HUDEP-2 (cell line): ENCODE measurements around the gene LDLRAD3.

Source experiments
- DNase-seq, 76 experiments: peaks; one replicate each; lab custom pipeline; 2025; ENCODE audit not compliant: unreplicated experiment in 76 of 76; lab: John Stamatoyannopoulos, UW

LDLRAD3 gene

DNA sequence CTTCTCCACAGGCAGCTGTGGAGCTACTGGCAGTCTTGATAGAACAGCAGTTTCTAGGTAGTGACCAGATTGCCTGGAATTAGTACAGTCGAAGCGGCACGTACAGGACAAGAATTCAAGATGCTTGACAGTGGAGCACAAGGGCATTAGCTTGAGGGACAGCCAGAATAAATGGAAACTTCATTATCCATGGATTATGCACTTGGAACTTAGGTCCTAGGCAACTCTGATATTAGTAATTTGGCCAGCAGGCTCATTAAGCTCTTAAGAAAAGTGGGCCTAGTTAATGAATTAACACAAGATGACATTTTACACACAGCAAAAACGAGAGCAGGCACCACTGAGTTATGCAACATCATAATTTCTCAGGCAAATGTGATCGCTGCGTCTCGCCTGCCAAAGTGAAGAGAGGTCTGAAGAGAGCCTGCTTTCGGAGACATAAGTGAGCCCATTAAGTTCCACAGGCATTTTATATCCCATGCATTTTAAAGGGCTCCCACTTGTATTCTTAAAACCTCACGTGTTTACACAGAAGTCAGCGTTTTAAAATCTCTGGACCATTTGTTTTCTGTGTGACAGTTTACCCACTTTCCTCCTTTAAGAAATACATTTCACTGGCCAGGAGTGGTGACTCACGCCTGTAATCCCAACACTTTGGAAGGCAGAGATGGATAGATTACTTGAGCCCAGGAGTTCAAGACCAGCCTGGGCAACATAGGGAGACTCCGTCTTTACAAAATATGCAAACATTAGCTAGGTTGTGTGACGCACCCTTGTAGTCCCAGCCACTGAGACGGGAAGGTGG lies 279.2 kb downstream of the LDLRAD3 start:
- DNase-seq = no peak

DNA sequence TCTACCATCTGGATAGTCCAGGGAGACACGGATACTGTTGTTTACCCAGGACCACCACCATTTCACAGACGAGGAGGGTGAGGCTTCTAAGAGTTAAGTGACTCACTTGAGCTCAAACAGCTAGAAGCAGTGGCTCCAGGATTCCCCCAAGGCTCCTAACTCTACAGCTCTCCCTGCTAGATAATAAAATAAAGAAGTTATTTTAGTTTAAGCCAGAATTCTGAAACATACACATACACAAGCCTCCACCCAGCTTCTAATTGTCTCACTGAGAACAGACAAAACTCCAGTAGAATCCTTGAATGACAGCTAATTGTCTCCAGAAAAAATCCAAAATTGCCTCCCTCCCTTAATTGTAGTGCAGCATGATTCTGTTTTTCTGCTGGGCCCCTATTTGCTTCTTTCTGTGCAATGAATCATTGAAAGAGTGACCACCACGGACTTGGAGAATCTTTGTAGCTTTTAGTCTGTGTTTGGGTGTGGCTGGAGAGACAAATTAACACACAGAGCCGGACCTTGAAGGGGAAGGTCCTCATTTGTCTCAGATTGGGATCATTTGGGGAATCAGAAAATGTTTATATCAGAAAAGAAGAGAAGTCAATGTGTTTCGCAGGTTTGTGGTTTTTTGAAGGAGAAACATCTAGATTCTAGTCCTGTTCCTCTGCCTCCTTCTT lies 280.5 kb downstream of the LDLRAD3 start:
- no peak for DNase-seq

DNA sequence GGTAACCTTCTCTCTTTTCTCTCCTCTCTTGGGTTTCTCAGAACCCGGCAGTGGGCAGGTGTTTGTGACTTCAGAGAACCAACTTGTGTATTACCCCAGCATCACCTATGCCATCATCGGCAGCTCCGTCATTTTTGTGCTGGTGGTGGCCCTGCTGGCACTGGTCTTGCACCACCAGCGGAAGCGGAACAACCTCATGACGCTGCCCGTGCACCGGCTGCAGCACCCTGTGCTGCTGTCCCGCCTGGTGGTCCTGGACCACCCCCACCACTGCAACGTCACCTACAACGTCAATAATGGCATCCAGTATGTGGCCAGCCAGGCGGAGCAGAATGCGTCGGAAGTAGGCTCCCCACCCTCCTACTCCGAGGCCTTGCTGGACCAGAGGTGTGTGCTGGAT lies 283.2 kb downstream of the LDLRAD3 start:
- DNase-seq = no peak

DNA sequence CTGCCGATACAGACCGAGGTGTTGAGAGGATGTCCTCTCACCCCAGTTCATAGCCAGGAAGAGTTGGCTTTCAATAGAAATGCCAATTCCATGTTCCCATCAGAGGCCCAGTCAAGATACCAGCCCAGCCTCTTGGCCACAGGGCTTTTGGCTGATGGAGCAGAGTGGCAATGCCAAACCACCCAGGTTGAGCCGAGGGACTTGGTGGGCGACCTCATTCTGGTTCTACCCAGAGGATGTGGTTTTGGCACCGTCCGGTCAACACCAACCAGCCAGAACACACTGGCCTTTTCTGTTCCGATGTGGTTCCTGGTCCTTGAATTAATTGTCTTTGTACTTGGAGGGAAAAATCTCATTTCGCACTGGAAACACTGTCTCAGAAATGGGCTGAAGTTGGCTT lies 284.8 kb downstream of the LDLRAD3 start:
- no peak for DNase-seq

DNA sequence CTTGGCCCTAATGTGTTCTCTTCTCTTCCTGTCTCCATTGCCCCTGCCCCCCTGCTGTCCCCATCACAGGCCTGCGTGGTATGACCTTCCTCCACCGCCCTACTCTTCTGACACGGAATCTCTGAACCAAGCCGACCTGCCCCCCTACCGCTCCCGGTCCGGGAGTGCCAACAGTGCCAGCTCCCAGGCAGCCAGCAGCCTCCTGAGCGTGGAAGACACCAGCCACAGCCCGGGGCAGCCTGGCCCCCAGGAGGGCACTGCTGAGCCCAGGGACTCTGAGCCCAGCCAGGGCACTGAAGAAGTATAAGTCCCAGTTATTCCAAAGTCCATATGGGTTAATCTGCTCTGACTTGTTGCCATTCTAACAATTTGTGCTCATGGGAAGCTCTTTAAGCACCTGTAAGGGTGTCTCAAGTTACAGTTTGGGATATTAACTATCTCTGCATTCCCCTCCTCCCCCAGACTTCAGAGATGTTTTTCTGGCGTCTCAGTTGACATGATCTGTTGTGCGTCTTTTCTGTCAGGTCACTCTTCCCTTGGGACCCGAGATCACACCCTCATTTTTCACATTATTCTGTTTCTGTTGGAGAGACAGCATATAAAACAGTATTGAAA lies 285.3 kb downstream of the LDLRAD3 start:
- no peak for DNase-seq

DNA sequence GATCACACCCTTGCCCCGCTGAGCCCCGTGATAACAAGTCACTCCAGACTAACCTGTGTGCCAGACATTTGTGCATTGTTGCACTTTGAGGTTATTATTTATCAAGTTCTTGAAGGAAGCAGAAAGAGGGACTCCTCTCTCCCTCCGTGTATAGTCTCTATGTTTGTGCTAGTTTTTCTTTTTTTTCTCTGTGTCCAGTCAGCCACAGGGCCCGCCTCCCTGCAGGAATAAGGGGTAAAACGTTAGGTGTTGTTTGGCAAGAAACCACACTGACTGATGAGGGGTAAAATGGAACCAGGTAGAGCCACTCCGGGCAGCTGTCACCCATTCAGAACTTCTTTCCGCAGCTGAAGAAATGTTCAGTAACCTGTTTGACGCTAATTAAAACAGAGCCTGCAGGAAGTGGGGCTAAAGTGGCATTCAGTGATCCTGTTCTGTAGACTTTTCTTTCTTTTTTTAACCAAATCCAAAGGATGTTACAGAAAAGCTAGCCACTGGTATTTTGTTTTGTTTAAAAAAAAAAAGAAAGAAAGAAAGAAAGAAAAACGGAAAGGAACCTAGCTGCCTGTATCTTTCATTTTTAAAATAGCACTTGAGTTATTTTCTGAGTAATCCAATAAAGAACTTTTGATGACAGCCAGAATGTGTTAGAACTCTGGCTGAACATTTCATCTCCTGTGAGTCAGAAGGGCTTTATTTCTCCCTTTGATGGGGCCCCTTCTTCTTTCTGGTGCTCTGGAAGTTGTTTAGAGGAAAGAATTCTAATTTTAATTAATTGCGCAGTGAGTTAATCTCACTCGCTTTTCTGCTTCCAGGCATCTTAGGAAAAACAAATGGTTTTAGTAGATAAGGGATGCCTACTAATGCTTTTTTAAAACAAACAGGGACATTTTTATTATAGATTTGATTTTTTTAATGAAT lies 287.2 kb downstream of the LDLRAD3 start:
- no peak for DNase-seq

DNA sequence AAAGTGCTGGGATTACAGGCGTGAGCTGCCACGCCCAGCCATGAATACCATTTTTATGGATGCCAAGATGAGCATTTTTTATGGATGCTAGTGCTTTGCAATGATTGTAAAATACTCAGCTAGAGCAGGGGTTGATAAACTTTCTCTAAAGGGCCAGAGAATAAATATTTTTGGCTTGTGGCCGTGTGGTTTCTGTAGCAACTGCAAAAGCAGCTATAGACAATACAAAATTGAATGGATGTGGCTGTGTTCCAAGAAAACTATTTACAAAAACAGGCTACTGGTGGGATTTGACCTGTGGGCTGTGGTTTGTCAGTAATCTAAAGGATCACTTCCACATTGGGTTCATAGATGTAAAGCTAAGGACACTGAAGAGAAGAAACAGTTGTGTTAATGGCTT lies 289.3 kb downstream of the LDLRAD3 start:
- DNase-seq = no peak

DNA sequence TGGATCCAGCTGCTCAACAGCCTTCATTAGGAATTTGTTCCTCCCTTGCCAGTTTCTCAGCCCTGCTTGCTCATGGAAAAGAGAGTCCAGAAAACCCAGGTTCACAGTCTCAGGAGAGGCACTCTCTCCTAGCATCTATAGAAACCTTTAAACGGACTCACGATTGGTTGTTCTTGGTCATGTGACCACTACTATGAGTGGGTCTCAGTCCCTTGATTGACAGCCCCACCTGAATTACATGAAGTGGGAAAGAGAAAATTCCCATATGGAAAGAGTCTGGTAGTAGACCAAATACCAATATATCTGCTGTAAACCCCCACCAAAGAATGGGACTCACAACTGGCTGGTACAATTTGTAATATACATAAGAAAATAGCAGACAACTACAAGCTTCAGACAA lies 291.0 kb downstream of the LDLRAD3 start:
- no peak for DNase-seq

DNA sequence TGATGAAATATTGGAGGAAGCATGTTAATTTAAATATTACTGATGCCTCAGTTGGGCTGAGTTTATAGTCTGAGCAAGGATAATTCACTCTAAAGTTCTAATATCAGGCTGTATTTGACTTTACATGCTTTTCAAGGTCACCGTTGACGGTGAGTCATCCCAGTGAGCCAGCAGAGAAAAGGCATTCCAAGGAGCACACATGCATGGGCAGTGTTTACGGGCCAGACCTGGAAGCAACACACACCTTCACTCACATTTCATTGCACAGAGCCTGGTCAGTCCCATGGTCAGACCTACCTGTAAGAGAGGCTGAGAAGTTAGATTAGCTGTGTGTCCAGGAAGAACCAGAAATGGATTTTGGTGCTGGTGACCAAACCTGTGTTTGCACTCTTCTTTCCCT lies 291.9 kb downstream of the LDLRAD3 start:
- DNase-seq = no peak

DNA sequence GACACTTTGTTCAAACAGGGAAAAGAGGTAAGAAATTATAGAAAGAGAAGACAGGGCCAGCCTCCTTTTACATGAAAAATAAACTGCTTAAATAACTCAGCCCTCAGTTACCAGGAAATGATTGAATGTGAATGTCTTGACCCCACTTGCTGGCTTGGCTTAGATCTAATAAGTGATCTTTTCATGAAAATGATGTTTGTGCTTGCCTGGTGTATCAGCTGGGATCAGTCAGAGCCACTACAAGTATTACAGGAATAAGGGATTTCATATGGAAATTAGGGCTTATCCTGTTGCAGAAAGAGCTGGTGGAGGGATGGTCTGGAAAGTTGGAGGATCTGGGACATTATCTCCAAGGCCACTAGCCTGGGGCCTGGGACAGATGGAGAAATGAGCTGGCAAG lies 293.5 kb downstream of the LDLRAD3 start:
- DNase-seq = no peak

DNA sequence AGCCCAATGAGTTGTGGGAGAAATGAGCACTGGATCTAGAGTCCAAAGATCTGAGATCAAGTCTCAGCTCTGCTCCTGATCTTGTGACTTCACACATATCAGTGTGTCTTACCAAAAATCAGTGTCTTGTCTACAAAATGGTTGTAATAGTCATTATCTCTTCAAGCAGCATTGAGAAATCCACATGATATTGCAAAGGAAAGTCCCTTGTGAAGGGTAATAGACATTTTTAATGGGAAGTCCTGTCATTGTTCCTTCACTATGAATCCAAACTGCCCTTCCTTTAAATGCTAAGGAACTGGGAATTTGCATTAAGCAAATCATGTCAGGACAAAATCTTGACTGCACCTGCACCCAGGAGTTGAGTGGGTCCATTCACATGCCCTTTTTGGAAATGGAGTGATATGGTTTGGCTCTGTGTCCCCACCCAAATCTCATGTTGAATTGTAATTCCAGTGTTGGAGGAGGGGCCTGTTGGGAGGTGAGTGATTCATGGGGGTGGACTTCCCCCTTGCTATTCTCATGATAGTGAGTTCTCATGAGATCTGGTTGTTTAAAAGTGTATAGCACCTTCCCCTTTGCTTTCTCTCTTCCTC lies 294.3 kb downstream of the LDLRAD3 start:
- DNase-seq = no peak

DNA sequence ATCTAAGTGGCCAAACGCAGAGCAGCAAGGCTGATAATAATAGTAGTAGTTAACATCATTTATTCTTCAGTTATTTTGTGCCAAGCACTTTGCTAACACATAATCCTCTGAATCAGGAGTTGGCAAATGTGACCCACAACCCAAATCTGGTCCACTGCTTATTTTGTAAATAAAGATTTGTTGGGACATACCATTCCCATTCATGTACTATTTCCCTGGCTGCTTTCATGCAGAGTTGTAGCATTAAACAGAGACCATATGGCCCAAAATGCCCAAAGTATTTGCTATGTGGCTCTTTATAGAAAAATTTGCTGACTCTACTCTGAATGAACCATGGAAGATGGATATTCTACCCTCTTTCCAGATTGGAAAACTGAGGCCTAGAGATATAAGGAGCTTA lies 295.0 kb downstream of the LDLRAD3 start:
- DNase-seq = no peak

DNA sequence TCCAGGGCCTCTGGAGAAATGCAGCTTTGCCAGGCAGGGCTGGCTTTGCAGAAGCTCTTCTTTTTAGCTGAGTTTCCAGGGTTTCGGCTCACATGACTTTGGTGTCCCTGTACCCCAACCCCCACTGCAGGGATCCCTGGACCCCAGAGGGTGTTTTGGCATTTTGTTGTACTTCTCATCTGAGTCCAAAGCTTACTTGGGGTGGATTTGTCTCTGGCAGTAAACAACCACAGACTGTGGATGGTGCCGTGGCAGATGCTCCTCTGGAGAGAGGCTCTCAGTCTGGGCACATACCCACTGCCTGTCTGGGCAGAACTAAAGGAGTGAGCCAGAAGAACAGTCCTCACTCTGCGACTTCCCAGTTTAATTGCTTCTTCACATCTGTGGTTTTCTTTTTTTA lies 295.8 kb downstream of the LDLRAD3 start:
- no peak for DNase-seq

DNA sequence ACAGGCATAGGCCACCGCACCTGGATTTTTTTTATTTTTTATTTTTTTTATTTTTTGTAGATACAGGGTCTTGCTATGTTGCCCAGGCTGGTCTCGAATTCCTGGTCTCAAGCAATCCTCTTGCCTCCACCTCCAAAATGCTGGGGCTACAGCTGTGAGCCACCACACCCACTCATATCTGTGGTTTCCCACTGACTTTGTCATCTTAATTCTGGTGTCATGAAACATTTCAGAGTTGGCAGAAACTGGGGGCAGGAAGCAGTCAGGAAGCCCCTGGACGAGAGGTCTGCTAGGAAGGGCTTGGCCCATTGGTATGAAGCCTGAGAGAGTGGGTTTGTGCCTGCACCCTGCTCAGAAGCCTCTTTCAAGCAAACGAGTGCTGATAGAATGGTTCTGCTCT lies 296.3 kb downstream of the LDLRAD3 start:
- DNase-seq = no peak

DNA sequence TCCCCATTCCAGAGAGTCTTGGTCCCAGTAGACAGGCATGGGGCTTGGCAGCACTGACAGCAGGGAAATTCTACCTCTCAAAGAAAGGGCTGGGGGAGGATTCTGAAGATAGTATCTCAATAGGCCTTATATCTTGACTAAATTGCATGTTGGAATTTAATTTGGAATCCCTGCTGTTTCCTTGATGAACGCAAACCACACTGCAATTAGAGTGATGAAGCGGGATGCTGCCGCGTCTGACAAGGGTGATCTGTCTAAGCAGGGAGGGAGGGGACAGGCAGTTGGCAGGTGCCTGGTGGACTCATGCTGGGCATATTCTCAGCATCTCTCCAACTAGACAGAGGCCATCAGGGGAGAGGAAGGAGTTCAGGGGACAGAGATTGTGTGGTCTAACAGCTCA lies 296.9 kb downstream of the LDLRAD3 start:
- no peak for DNase-seq

DNA sequence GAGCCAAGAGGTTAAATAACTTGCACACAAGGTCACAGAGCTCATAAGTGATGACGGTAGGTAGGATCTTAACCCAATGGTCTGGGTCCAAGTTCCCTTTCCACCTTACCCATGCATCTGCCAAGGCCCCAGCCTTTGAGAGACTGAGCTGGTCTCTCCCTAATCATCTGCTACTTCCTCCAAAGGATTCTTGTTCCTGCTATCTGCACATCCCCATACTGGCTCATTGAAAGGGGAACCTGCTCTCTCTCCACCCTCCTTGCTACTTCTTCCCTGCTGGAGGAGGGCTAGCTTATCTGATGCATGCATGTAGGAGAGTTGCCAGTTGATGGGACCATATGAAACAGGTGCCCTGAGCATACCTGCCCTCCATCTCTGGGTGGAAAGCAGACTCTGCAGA lies 297.6 kb downstream of the LDLRAD3 start:
- no peak for DNase-seq

DNA sequence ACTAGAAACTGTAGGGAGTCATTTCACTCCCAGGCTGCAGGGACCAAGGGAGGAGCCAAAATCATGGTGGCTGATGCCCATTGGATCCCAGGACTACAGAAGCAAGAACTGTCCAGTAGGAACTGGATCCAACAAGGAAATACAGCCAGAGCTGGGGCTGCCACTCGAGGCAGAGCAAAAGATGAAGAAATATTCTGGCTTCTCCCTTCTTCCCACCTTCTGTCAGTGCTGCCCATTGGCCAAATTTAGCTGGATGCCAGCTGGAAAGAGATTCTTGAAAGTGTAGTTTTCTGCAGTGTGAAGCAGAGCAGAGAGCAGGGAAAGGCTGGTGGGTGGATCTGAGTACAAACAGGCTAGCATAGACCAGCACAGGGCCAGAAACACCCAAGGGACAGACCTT lies 299.8 kb downstream of the LDLRAD3 start:
- no peak for DNase-seq

DNA sequence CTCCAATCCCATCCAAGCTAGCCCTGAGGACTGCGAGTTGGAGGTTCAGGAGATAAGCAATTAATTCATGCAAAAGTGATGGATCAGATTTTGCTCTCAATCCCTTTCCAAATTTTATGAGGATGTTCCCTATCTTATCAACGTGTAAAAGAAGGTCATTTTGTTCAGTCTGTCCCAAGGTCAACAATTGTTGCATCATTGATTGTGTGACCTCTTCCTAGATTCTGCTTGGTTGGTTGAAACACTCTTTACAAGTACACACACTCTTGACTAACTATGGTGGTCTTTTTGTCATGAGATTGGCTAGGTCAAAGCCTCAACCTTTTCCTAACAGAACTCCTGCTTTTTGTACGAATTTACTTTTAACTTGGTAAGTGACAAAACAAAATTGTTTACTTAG lies 303.6 kb downstream of the LDLRAD3 start:
- no peak for DNase-seq

DNA sequence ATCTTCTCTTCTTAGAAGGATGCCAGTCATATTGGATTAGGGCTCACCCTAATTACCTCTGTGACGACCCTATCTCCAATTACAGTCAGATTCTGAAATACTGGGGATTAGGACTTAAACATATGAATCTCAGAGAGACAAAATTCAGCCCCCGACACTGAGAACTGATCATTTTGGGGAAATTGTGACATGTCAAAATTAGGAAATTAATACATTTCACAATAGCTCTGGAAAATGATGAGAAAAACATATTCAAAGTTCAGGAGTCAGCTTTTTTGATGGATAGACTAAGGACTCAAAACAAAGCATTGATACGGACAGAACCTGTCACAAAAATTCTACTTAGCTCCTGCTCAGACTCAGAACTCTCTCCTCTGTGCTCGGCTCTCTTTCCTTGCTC lies 304.6 kb downstream of the LDLRAD3 start:
- DNase-seq = no peak

DNA sequence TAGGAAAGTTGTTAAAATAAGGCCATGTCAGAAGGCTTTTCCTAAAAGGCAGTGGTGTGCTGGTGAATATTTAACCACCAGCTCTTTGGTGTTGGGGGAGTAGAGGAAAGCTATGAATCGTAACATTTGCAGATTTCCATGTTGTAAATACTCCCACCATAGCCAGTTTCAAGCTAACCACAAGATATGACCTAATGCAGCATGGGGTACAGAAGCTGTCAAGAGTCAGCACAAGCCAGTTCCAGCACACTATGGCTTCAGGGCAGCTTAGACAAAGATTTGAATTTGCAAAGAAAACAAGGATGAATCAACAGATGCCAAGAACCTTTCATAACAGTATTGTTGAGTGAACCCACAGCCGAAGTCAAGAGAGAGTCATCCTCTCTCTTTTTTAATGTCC lies 305.4 kb downstream of the LDLRAD3 start:
- no peak for DNase-seq

DNA sequence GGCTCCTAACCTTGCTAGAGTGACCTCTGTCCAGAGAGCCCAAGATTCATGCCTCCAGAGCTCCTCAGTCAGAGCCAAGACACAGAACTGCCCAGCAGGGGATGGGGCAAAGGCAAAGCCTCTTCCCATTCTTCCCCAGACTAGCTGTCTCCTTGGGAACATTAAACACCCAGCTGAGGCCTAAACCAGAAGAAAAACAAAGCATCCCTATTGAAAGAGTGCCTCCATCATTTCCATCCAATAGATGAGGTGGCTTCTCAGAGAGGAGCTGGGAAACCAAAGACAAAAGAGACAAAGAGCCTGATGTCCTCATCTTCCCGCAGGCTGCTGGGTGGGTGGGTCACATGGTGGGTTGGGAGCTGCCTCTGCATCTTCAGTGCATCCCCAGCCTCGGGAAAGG lies 308.0 kb downstream of the LDLRAD3 start:
- no peak for DNase-seq
